AG08396 (cell line): ENCODE measurements around the gene DNAL1.

Source experiments
- DNase-seq: peaks from one replicate; pipeline ENCODE4 v3.0.0; 2012; ENCODE audit warnings: low spot score, mixed read lengths

DNAL1 gene

GRCh38 chr14:73744175-73744867, 99.5 kb downstream of the DNAL1 start:
- no peak for DNase-seq

- no peak for DNase-seq
Measured at GRCh38 chr14:73744874-73745529, 100.2 kb downstream of the DNAL1 start.

GRCh38 chr14:73745571-73746519, 101.1 kb downstream of the DNAL1 start:
- DNase-seq: no peak

GRCh38 chr14:73746520-73747378, 102.0 kb downstream of the DNAL1 start:
- no peak for DNase-seq

GRCh38 chr14:73747379-73748211, 102.8 kb downstream of the DNAL1 start:
- DNase-seq: no peak

- DNase-seq: no peak
Measured at GRCh38 chr14:73748858-73749357, 104.1 kb downstream of the DNAL1 start.

GRCh38 chr14:73749706-73750530, 105.1 kb downstream of the DNAL1 start:
- no peak for DNase-seq

GRCh38 chr14:73750531-73750901, 105.7 kb downstream of the DNAL1 start:
- DNase-seq: no peak

- DNase-seq: no peak
Measured at GRCh38 chr14:73751157-73751691, 106.4 kb downstream of the DNAL1 start.

- peak; percentile 71 for DNase-seq
Measured at GRCh38 chr14:73752297-73752992, 107.7 kb downstream of the DNAL1 start.
